Mammary epithelial cell (primary cell): Measurements from ENCODE around the gene UNC5CL.

Experiments
- CTCF ChIP-seq, 2 donors: IDR thresholded peaks in 1 of 2; conservative IDR thresholded peaks in 1 of 2; 2 replicates each; pipeline ENCODE4 v1.5.1; 2011 to 2012; ENCODE audit warnings: inconsistent platforms in 2 of 2, low read length in 2 of 2, mild to moderate bottlenecking in 2 of 2, control low read depth in 1 of 2, low read depth in 1 of 2; ENCODE audit not compliant: insufficient read depth in 1 of 2; ENCODE audit errors: extremely low read depth in 1 of 2
- EZH2 ChIP-seq: IDR thresholded peaks from 2 replicates; pipeline ENCODE4 v1.6.1; 2012; ENCODE audit warnings: low read length, inconsistent platforms, borderline replicate concordance

GRCh38 chr6:40977695-40978094 lies 61.3 kb downstream of the UNC5CL start:
- TF ChIP-seq CTCF (conservative IDR thresholded peaks at IDR 0.05 in 1 of 2, IDR thresholded peaks at IDR 0.05 in 1 of 2; ENCODE audit: extremely low read depth in 1 of 2, insufficient read depth in 1 of 2, low read depth in 1 of 2, low read length in 2 of 2) (no peak), EZH2 (no peak)
